ENCODE results near the gene SUCLG1. TPM values are rescaled to one million over a fixed set of nuclear protein-coding genes. Genes with fewer than 3 reads are reported as not detected.

SUCLG1 gene
- total and polyA plus RNA-seq, 8 donors: 33.1 to 69.5 (median 43.0) TPM

DNA sequence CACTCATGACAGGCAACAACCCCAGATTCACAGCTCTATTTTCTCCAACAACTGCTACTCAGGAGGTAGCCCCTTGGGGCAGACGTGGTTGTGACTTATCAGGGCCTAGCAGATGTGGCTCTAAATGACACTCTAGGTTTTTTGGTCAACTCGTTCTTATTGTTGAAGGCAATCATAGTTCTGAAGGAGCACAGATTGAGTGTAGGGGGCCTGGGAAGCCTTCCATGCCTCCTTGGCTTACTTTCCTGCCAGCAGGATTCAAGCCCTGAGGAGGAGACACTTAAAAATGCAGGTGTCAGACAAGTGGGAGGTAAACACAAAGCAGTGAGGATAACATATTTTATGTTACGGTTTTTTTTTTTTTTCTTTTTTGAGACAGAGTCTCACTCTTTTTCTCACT is 23.5 kb upstream of the SUCLG1 start:
- DNase-seq: no peak
- 63 to 70% methylated on average over 3 of the region's 3 CpGs for WGBS, 2 donors
- no peak for FAIRE-seq
- H3K36me3 ChIP-seq: no peaks in the 10 kb centered on the region
- H3K9me3 ChIP-seq: no peaks in the 10 kb centered on the region
- no peaks in the 10 kb centered on the region for H3K27me3 ChIP-seq
- TF ChIP-seq, protein P1, sequence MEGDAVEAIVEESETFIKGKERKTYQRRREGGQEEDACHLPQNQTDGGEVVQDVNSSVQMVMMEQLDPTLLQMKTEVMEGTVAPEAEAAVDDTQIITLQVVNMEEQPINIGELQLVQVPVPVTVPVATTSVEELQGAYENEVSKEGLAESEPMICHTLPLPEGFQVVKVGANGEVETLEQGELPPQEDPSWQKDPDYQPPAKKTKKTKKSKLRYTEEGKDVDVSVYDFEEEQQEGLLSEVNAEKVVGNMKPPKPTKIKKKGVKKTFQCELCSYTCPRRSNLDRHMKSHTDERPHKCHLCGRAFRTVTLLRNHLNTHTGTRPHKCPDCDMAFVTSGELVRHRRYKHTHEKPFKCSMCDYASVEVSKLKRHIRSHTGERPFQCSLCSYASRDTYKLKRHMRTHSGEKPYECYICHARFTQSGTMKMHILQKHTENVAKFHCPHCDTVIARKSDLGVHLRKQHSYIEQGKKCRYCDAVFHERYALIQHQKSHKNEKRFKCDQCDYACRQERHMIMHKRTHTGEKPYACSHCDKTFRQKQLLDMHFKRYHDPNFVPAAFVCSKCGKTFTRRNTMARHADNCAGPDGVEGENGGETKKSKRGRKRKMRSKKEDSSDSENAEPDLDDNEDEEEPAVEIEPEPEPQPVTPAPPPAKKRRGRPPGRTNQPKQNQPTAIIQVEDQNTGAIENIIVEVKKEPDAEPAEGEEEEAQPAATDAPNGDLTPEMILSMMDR (IDR thresholded peaks at IDR 0.05): no peak
- peaks cover 8 to 27% (median 17%) of the 10 kb centered on the region in 3 donors for H3K4me1 ChIP-seq
- H3K27ac ChIP-seq: no peak overlapping the region
- no peak for ATAC-seq
- H3K4me3 ChIP-seq: no peak overlapping the region
- intact Hi-C loops (cut with DNase I): no loop called here

DNA sequence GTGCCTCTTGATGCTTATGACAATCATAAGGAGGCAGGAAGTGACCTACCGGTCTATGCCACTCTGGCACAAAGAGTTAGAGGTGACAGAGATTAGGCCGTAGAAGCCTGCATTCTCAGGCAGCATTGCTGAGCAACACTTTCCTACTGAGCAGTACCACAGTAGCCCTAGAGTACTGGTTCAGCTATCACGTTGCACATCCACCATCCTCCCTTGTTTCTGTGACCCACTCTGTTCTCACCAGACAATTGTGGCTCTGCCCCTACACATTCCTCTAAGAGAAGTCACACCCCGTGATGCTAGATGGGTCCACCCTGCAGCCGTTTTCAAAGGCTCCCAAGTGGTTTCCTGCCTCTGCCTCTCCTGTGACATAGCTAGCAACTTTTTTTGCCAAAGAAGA is 22.6 kb upstream of the SUCLG1 start:
- TF ChIP-seq, protein P1 (IDR thresholded peaks at IDR 0.05): no peak
- ATAC-seq (no peak), DNase-seq (no peak), FAIRE-seq (no peak)
- Histone ChIP-seq H3K27me3 (no peaks in the 10 kb centered on the region), H3K27ac (no peak overlapping the region), H3K9me3 (no peaks in the 10 kb centered on the region), H3K36me3 (no peaks in the 10 kb centered on the region), H3K4me3 (no peak overlapping the region), H3K4me1 (peaks cover 8 to 19% (median 8%) of the 10 kb centered on the region in 3 donors)
- WGBS, 2 donors: 76% methylated on average over 5 of the region's 5 CpGs
- intact Hi-C loops (cut with DNase I): no loop called here

DNA sequence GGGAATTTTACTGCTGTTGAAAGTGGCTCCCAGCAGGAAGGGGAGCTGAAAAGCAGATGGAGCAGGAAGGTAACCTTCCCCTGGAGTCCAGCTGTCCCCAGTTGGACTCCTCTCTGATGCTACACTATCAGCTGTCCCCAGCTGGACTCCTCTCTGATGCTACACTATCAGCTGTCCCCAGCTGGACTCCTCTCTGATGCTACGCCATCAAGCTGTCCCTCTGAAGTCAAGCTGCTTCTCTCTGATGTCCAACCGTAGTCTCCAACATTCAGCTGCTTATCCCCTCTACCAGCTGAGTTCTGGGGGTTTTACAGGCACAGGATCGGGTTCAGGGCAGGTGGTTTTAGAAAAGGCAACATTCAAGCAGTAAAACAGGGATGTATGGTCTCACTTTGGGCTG is 19.8 kb upstream of the SUCLG1 start:
- Histone ChIP-seq H3K36me3 (no peaks in the 10 kb centered on the region), H3K27me3 (no peaks in the 10 kb centered on the region), H3K27ac (no peak overlapping the region), H3K4me3 (no peak overlapping the region), H3K4me1 (peaks cover 0 to 12% (median 0%) of the 10 kb centered on the region in 3 donors), H3K9me3 (no peaks in the 10 kb centered on the region)
- intact Hi-C loops (cut with DNase I): no loop called here
- 93 to 98% methylated on average over 3 of the region's 3 CpGs for WGBS, 2 donors
- no peak for DNase-seq
- TF ChIP-seq, protein P1 (IDR thresholded peaks at IDR 0.05): no peak
- FAIRE-seq: no peak
- ATAC-seq: no peak

DNA sequence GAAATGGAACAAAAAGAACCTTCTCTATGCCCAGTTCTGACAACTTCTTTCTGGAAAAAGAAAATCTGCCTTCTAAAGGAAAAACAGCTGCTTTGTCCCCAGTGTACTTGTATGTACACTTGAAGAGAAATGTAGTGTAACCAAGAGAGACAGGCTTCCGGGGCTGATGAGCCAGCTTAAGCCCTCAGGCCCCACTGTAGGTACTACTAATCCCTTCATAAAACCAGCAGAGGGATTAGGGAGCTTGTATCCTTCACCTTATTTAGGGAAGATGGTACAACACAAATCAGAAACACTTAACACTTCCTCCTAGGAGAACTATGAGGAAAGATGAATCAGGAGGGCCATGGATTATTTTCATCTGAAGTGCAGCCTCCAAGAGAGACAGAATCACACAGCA is 18.8 kb upstream of the SUCLG1 start:
- Histone ChIP-seq H3K27ac (no peak overlapping the region), H3K27me3 (no peaks in the 10 kb centered on the region), H3K9me3 (no peaks in the 10 kb centered on the region), H3K4me3 (no peak overlapping the region), H3K36me3 (no peaks in the 10 kb centered on the region), H3K4me1 (peaks cover 3 to 13% (median 3%) of the 10 kb centered on the region in 3 donors)
- DNase-seq (no peak), ATAC-seq (no peak), FAIRE-seq (no peak)
- TF ChIP-seq, protein P1 (IDR thresholded peaks at IDR 0.05): no peak
- 89 to 94% methylated on average over 1 of the region's 1 CpG for WGBS, 2 donors
- intact Hi-C loops (cut with DNase I): no loop called here

DNA sequence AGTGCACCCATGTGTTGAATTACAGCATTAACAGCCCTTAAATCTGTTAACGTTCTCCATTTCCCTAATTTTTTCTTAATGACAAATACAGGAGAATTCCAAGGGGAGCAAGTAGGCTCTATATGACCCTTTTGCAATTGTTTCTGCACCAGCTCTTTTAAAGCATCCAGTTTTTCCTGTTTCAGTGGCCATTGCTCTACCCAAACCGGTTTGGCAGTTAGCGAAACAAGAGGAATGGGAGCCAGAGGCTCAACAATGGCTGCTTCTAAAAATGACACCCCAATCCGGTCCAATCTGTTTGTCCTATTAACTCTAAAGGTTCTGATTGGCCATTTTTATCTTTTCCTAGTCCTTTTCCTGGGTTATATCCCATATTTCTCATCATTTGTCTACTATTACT is 15.1 kb upstream of the SUCLG1 start:
- TF ChIP-seq, protein P1 (IDR thresholded peaks at IDR 0.05): no peak
- Histone ChIP-seq H3K4me3 (no peak overlapping the region), H3K27ac (no peak overlapping the region), H3K27me3 (no peaks in the 10 kb centered on the region), H3K36me3 (no peaks in the 10 kb centered on the region), H3K9me3 (no peaks in the 10 kb centered on the region), H3K4me1 (peaks cover 7 to 21% (median 7%) of the 10 kb centered on the region in 3 donors)
- FAIRE-seq (no peak), ATAC-seq (no peak), DNase-seq (peak in 1 of 6 donors; percentile 24)
- 34 to 36% methylated on average over 4 of the region's 4 CpGs for WGBS, 2 donors
- intact Hi-C loops (cut with DNase I): no loop called here

Measured in pancreas (tissue), 10 donors.